Stimulated activated naive B cell treated with anti-CD40 and anti-IgM and Interleukin-4, amounts not matched to agents 10 μg/mL and 1 μg/mL and 100 μg/mL, for 72 hours (primary cell): Measurements from ENCODE around the gene SGMS1.
"Not testable (repeated sequence)": the region's sequence is repeated elsewhere in the genome, so short reads cannot be mapped to it uniquely, and the experiment has no call there.

ENCODE experiments used
- ATAC-seq, 2 donors: fragments of 150-1000 bp; cut with Tn5 transposase; replicated peaks; 2 replicates each; pipeline ENCODE4 v1.10.0; 2021; ENCODE audit warnings: moderate library complexity in 1 of 2
- DNase-seq: peaks from one replicate; pipeline ENCODE4 v3.0.0; 2021
- H3K27ac Mint-ChIP-seq: one replicate; pipeline ENCODE4 v1.8.0; 2022; ENCODE audit warnings: mild to moderate bottlenecking, mixed read lengths
- H3K27me3 Mint-ChIP-seq, 2 donors: one replicate each; pipeline ENCODE4 v1.8.0; 2022; ENCODE audit warnings: mixed read lengths in 2 of 2
- H3K36me3 Mint-ChIP-seq, 2 donors: one replicate each; pipeline ENCODE4 v1.8.0; 2022; ENCODE audit warnings: mixed read lengths in 2 of 2, mild to moderate bottlenecking in 1 of 2
- H3K4me1 Mint-ChIP-seq, 2 donors: one replicate each; pipeline ENCODE4 v1.8.0; 2022; ENCODE audit warnings: mixed read lengths in 2 of 2, mild to moderate bottlenecking in 1 of 2
- H3K4me3 Mint-ChIP-seq, 2 donors: one replicate each; pipeline ENCODE4 v1.8.0; 2022; ENCODE audit warnings: mild to moderate bottlenecking in 2 of 2, mixed read lengths in 2 of 2, moderate library complexity in 1 of 2
- H3K9me3 Mint-ChIP-seq, 2 donors: one replicate each; pipeline ENCODE4 v1.8.0; 2022; ENCODE audit warnings: mixed read lengths in 2 of 2, mild to moderate bottlenecking in 1 of 2

Gene SGMS1

GRCh38 chr10:50623663-50624412 is at the start of gene SGMS1:
SGMS1 (minus strand) TSS chr10:50623956; CDS start chr10:50344114, 279,842 bp downstream.
- Mint-ChIP-seq H3K36me3 (peaks cover 6 to 13% of the 10 kb centered on the region in 2 donors), H3K4me3 (peak within 1 kb of the TSS; percentile 88 to 100), H3K27ac (peak within 1 kb of the TSS; percentile 99), H3K27me3 (no peaks in the 10 kb centered on the region), H3K9me3 (no peaks in the 10 kb centered on the region), H3K4me1 (peaks cover 24 to 32% of the 10 kb centered on the region in 2 donors)
- DNase-seq (peak; percentile 86), ATAC-seq (peak; percentile 46 to 54)

GRCh38 chr10:50672152-50672551 is 48.4 kb upstream of the SGMS1 start:
- not testable (repeated sequence) for H3K27ac Mint-ChIP-seq, H3K4me1 Mint-ChIP-seq, H3K27me3 Mint-ChIP-seq, H3K4me3 Mint-ChIP-seq, H3K9me3 Mint-ChIP-seq, DNase-seq, H3K36me3 Mint-ChIP-seq
- ATAC-seq, result peak in 1 of 2 donors; percentile 36

- not testable (repeated sequence) for H3K36me3 Mint-ChIP-seq, DNase-seq, H3K9me3 Mint-ChIP-seq, H3K4me3 Mint-ChIP-seq, H3K4me1 Mint-ChIP-seq, H3K27ac Mint-ChIP-seq, ATAC-seq, H3K27me3 Mint-ChIP-seq
Observed at GRCh38 chr10:50671645-50672044, 47.9 kb upstream of the SGMS1 start.

GRCh38 chr10:50669957-50670356 is 46.2 kb upstream of the SGMS1 start:
- H3K27me3 Mint-ChIP-seq, H3K4me3 Mint-ChIP-seq, H3K9me3 Mint-ChIP-seq, DNase-seq, H3K4me1 Mint-ChIP-seq, H3K36me3 Mint-ChIP-seq, ATAC-seq, H3K27ac Mint-ChIP-seq: not testable (repeated sequence)

GRCh38 chr10:50667353-50667752 is 43.6 kb upstream of the SGMS1 start:
- not testable (repeated sequence) for H3K27ac Mint-ChIP-seq, H3K4me3 Mint-ChIP-seq, DNase-seq, H3K36me3 Mint-ChIP-seq, H3K9me3 Mint-ChIP-seq, H3K27me3 Mint-ChIP-seq, H3K4me1 Mint-ChIP-seq, ATAC-seq

GRCh38 chr10:50662420-50662819 is 38.7 kb upstream of the SGMS1 start:
- not testable (repeated sequence) for H3K27ac Mint-ChIP-seq, H3K27me3 Mint-ChIP-seq, H3K36me3 Mint-ChIP-seq, H3K9me3 Mint-ChIP-seq, DNase-seq, H3K4me1 Mint-ChIP-seq, H3K4me3 Mint-ChIP-seq, ATAC-seq

GRCh38 chr10:50661563-50661962 is 37.8 kb upstream of the SGMS1 start:
- not testable (repeated sequence) for H3K27ac Mint-ChIP-seq, H3K36me3 Mint-ChIP-seq

GRCh38 chr10:50659865-50660730 is 36.3 kb upstream of the SGMS1 start:
- H3K9me3 Mint-ChIP-seq, H3K4me1 Mint-ChIP-seq, H3K36me3 Mint-ChIP-seq, H3K27ac Mint-ChIP-seq, H3K27me3 Mint-ChIP-seq, DNase-seq: not testable (repeated sequence)
- H3K4me3 Mint-ChIP-seq, result peak overlapping the region; percentile 37 to 87
- ATAC-seq, result peak; percentile 76 to 100

More at GRCh38 chr10:50661563-50661962, 37.8 kb upstream of the SGMS1 start:
- H3K4me1 Mint-ChIP-seq, ATAC-seq, H3K9me3 Mint-ChIP-seq, H3K4me3 Mint-ChIP-seq, H3K27me3 Mint-ChIP-seq, DNase-seq: not testable (repeated sequence)

- not testable (repeated sequence) for H3K27me3 Mint-ChIP-seq, H3K9me3 Mint-ChIP-seq, DNase-seq, H3K36me3 Mint-ChIP-seq, H3K27ac Mint-ChIP-seq
- peak in 1 of 2 donors; percentile 16 for ATAC-seq
- H3K4me3 Mint-ChIP-seq, result peak overlapping the region in 1 of 2 donors; percentile 87
- H3K4me1 Mint-ChIP-seq, result peaks cover 4 to 15% of the 10 kb centered on the region in 2 donors
Observed at GRCh38 chr10:50659016-50659864, 35.5 kb upstream of the SGMS1 start.

GRCh38 chr10:50658165-50658564 is 34.4 kb upstream of the SGMS1 start:
- H3K27ac Mint-ChIP-seq, result no peak overlapping the region
- H3K9me3 Mint-ChIP-seq, result no peaks in the 10 kb centered on the region
- DNase-seq (no peak), ATAC-seq (no peak)
- no peaks in the 10 kb centered on the region for H3K27me3 Mint-ChIP-seq
- H3K4me1 Mint-ChIP-seq, result peaks cover 12 to 25% of the 10 kb centered on the region in 2 donors
- H3K36me3 Mint-ChIP-seq, result no peaks in the 10 kb centered on the region
- H3K4me3 Mint-ChIP-seq, result no peak overlapping the region

- Mint-ChIP-seq H3K27ac (peak overlapping the region; percentile 37), H3K27me3 (no peaks in the 10 kb centered on the region), H3K9me3 (no peaks in the 10 kb centered on the region), H3K4me3 (peak overlapping the region in 1 of 2 donors; percentile 14), H3K36me3 (no peaks in the 10 kb centered on the region), H3K4me1 (peaks cover 23 to 51% of the 10 kb centered on the region in 2 donors)
- ATAC-seq, result peak in 1 of 2 donors; percentile 45
- no peak for DNase-seq
Observed at GRCh38 chr10:50653758-50654157, 30.0 kb upstream of the SGMS1 start.

GRCh38 chr10:50653142-50653541 is 29.4 kb upstream of the SGMS1 start:
- no peak overlapping the region for H3K27ac Mint-ChIP-seq

GRCh38 chr10:50651808-50652207 is 28.1 kb upstream of the SGMS1 start:
- no peak overlapping the region for H3K4me3 Mint-ChIP-seq
- H3K9me3 Mint-ChIP-seq, result no peaks in the 10 kb centered on the region
- H3K27me3 Mint-ChIP-seq, result no peaks in the 10 kb centered on the region
- DNase-seq (no peak), ATAC-seq (no peak)
- H3K36me3 Mint-ChIP-seq, result no peaks in the 10 kb centered on the region
- H3K27ac Mint-ChIP-seq, result no peak overlapping the region
- H3K4me1 Mint-ChIP-seq, result peaks cover 31 to 64% of the 10 kb centered on the region in 2 donors

More at GRCh38 chr10:50653142-50653541, 29.4 kb upstream of the SGMS1 start:
- Mint-ChIP-seq H3K27me3 (no peaks in the 10 kb centered on the region), H3K4me3 (no peak overlapping the region), H3K4me1 (peaks cover 26 to 57% of the 10 kb centered on the region in 2 donors), H3K9me3 (no peaks in the 10 kb centered on the region), H3K36me3 (no peaks in the 10 kb centered on the region)
- no peak for DNase-seq
- no peak for ATAC-seq

- ATAC-seq (no peak), DNase-seq (no peak)
- no peaks in the 10 kb centered on the region for H3K27me3 Mint-ChIP-seq
- H3K4me1 Mint-ChIP-seq, result peaks cover 31 to 64% of the 10 kb centered on the region in 2 donors
- H3K27ac Mint-ChIP-seq, result peak overlapping the region; percentile 47
- H3K9me3 Mint-ChIP-seq, result no peaks in the 10 kb centered on the region
- no peak overlapping the region for H3K4me3 Mint-ChIP-seq
- H3K36me3 Mint-ChIP-seq, result no peaks in the 10 kb centered on the region
Observed at GRCh38 chr10:50650481-50650880, 26.7 kb upstream of the SGMS1 start.
